Measurements from ENCODE around the gene RFXAP. TPM values are rescaled to one million over a fixed set of nuclear protein-coding genes. Genes with fewer than 3 reads are reported as not detected.

RFXAP gene
- total and polyA plus RNA-seq, 9 of the 15 experiments (the other 6 are each of a cell fraction or from before 2014, with no cell fraction given): 2.1 to 9.7 (median 2.9) TPM

DNA sequence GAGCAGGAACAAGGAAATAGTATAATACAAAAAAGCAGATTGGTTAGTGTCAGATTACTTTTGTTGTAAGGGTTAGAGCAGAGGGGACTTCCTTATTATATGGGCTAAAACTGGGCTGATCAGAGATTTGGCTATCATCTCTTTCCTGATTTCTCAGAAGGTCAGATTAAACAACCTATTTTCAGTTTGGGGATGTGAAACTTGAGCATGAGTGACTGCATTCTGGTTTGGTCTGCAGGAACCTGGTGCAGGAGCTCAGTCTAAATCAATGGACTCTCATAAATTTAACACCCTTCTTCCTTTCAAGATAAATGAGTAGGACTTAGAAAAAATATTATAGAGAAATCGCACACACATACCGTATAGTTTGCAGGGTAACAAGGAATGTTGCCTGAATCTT is 12.9 kb upstream of the RFXAP start (continued):
- TF ChIP-seq LCOR (CRISPR knock-in tag; IDR thresholded peaks at IDR 0.05) (no peak), ZNF668 (CRISPR knock-in tag; IDR thresholded peaks at IDR 0.05) (no peak), ZNF124 (CRISPR knock-in tag; IDR thresholded peaks at IDR 0.05) (no peak), SMAD4 (CRISPR knock-in tag; conservative IDR thresholded peaks at IDR 0.05) (no peak), ELF2 (CRISPR knock-in tag; IDR thresholded peaks at IDR 0.05) (no peak), ZNF431 (CRISPR knock-in tag; IDR thresholded peaks at IDR 0.05) (no peak), HDAC2 (IDR thresholded peaks at IDR 0.05) (no peak)
- TF ChIP-seq, protein P1, sequence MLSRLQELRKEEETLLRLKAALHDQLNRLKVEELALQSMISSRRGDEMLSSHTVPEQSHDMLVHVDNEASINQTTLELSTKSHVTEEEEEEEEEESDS (CRISPR knock-in tag; IDR thresholded peaks at IDR 0.05): no peak
- TF ChIP-seq, protein P2, sequence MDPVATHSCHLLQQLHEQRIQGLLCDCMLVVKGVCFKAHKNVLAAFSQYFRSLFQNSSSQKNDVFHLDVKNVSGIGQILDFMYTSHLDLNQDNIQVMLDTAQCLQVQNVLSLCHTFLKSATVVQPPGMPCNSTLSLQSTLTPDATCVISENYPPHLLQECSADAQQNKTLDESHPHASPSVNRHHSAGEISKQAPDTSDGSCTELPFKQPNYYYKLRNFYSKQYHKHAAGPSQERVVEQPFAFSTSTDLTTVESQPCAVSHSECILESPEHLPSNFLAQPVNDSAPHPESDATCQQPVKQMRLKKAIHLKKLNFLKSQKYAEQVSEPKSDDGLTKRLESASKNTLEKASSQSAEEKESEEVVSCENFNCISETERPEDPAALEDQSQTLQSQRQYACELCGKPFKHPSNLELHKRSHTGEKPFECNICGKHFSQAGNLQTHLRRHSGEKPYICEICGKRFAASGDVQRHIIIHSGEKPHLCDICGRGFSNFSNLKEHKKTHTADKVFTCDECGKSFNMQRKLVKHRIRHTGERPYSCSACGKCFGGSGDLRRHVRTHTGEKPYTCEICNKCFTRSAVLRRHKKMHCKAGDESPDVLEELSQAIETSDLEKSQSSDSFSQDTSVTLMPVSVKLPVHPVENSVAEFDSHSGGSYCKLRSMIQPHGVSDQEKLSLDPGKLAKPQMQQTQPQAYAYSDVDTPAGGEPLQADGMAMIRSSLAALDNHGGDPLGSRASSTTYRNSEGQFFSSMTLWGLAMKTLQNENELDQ (CRISPR knock-in tag; IDR thresholded peaks at IDR 0.05; ENCODE audit: borderline replicate concordance): no peak

DNA sequence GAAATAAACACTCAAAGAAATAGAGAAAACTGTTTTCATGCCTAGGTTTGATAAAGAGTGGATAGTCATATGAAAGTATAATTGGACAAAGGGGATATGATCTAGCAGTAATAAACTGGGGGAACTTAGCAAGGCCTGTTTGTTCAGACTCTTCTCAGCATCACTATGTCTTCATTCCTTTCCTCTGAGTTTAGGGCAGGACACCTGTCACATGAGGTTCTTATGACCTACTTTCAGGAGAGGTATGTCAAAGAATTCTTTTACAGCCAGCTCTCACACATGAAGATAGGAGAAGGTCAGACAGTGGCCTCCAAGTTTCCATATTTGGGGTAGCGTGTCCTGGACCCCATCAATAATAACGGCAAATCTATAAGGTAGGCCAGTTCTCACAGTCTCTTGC is 11.4 kb upstream of the RFXAP start:
- Histone ChIP-seq H3K9me1 (ENCODE audit: control insufficient read depth, insufficient read depth, low read length) (no peaks in the 10 kb centered on the region), H3K4me1 (replicated peaks in 1 of 2; ENCODE audit: control insufficient read depth in 2 of 2, insufficient read depth in 2 of 2, low read length in 2 of 2) (no peaks in the 10 kb centered on the region), H3K4me3 (no peak overlapping the region), H2AFZ (ENCODE audit: low read depth, low read length) (no peak overlapping the region), H3K36me3 (ENCODE audit: control insufficient read depth, insufficient read depth, low read length) (no peaks in the 10 kb centered on the region), H3K27me3 (ENCODE audit: control insufficient read depth in 2 of 2, insufficient read depth in 2 of 2, low read length in 2 of 2) (no peaks in the 10 kb centered on the region; a peak in 1 of 5 replicates), H3K4me2 (ENCODE audit: insufficient read depth, low read length) (no peak overlapping the region), H4K20me1 (replicated peaks; ENCODE audit: control insufficient read depth, insufficient read depth, low read length) (no peaks in the 10 kb centered on the region), H3K79me2 (ENCODE audit: control insufficient read depth, insufficient read depth, low read length) (no peaks in the 10 kb centered on the region), H3K27ac (ENCODE audit: extremely low read depth, low read depth, low read length) (no peak overlapping the region), H3K9ac (ENCODE audit: insufficient read depth in 1 of 2, low read depth in 2 of 2, low read length in 2 of 2) (no peak overlapping the region), H3K9me3 (replicated peaks; ENCODE audit: control insufficient read depth, insufficient read depth, low read depth, low read length) (no peaks in the 10 kb centered on the region)
- in situ Hi-C loops (cut with MboI) (no loop called here), intact Hi-C loops (cut with micrococcal nuclease) (no loop called here)
- FAIRE-seq: no peak
- POLR2A ChIA-PET: interaction anchor here (0.6 kb wide), 1 partner anchor 25 kb away, joined by 3 read pairs; no protein-coding TSS in a partner anchor
- ATAC-seq: no peak
- DNase-seq (ENCODE audit: extremely low read depth in 1 of 4, low spot score in 3 of 4): no peak
- whole genome bisulfite sequencing (ENCODE audit: insufficient coverage, low coverage, missing lambda C conversion rate): 0% methylated on average over 2 of the region's 2 CpGs
- no TSS peak for BruUV-seq (replicated peaks)
- CTCF ChIA-PET (ENCODE audit: low intra/inter-chr PET ratio): no interaction called here
- no peak for TF ChIP-seq EHMT2 (IDR thresholded peaks at IDR 0.05)
- no peak for TF ChIP-seq ARNT (IDR thresholded peaks at IDR 0.05)
- no peak for TF ChIP-seq ILF3 (IDR thresholded peaks at IDR 0.05; ENCODE audit: borderline replicate concordance)
- no peak for TF ChIP-seq RBFOX2 (IDR thresholded peaks at IDR 0.05; ENCODE audit: low read depth, low read length)
